LHCN-M2 (cell line): Measurements from ENCODE around the gene TSEN34. TPM values are rescaled to one million over a fixed set of nuclear protein-coding genes. Genes with fewer than 3 reads are reported as not detected.

Experiments used
- DNase-seq: peaks from one replicate; pipeline ENCODE4 v3.0.0-alpha.2; 2012; ENCODE audit warnings: low read depth
- polyA plus RNA-seq: library from polyadenylated mRNA; unstranded; fragments of >200 nt; gene quantifications from one replicate; pipeline ENCODE4 v1.2.1, GENCODE V29; 2012; ENCODE audit warnings: missing spikeins
- total RNA-seq: library from RNA; depleted of rRNA; stranded (reverse); fragments of >200 nt; gene quantifications from 2 replicates; pipeline ENCODE4 v1.2.3, GENCODE V29; 2014; rRNA removed

TSEN34 gene
- total RNA-seq = 162 and 168 TPM in 2 replicates
- polyA plus RNA-seq = 69.5 TPM

DNA sequence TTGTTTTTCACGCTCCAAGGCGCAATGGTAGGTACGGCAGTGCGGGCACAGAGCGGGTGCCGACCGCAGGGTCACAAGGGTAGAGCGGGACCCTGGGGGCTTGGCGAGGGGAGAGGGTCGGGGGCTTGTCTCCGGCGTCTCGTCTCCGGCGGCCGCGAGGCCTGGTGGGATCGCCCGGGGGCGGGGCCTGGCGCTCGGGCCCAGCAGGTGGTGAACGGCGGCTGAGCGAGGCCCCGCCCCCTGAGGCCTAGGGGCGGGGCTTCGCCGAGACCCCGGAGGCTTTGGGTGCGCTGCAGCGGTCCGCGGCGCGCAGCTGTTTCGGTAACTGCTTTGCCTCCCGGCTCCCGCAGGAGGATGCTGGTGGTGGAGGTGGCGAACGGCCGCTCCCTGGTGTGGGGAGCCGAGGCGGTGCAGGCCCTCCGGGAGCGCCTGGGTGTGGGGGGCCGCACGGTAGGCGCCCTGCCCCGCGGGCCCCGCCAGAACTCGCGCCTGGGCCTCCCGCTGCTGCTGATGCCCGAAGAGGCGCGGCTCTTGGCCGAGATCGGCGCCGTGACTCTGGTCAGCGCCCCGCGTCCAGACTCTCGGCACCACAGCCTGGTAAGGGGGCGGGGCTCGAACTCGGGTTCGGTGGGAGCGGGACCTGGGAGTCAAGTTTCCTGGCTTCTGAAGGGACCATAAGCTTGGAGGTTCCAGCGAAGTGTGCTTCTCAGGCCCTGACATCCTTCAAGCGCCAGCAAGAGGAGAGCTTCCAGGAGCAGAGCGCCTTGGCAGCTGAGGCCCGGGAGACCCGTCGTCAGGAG, at the start of gene TSEN34:
Gene TSEN34, plus strand, starts transcription at position 298 of the 800 bp plus-strand sequence. Its CDS starts 57 bp downstream, at position 355.
- peak; percentile 81 for DNase-seq

DNA sequence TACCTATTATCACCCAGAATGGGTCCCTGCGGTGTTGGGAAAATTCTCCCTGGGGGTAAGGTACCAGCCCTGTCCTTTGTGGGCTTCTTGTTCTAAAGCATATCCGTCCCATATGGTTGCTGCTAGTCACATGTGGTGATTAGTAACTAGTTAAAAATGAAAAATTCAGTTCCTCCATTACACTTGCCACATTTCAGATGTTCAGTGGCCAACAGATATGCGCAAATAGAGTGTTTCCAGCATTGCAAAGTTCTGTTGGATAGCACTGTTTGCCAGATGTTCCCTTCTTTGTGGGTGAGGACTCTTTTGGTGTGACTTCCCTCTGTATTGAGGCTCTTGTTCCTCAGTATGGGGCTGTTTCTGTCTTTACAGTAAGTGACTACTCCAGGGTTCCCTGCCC, 49.8 kb upstream of the TSEN34 start:
- DNase-seq = no peak

DNA sequence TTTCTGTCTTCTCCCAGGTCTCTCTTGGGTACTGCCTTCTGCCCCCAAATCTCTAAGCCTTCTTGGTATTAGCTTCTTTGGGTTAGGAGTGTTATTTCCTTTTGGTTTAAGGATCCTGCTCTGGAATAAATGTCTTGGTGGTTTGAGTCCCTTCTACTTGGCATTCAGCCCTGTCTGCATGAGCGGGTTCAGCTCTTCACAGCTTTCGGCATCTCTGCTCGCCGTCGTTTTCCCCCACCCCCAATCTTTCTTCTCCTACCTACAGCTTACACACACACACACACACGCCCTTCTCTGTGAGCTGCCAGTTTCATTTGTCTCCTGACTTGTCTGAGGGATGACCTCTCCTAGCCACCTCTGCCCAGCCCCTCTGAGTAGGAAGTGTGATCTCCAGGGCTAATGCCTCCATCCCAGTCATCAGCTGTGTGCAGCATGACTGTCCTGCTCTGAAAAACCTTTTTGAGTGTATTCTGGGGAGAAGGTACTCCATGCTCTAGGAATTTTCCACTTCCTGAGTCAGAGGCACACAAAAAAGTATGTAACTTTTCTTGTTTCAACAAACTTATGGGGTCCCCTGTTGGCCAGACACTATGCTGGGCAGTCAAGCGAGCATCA, 48.8 kb upstream of the TSEN34 start:
- DNase-seq = no peak

DNA sequence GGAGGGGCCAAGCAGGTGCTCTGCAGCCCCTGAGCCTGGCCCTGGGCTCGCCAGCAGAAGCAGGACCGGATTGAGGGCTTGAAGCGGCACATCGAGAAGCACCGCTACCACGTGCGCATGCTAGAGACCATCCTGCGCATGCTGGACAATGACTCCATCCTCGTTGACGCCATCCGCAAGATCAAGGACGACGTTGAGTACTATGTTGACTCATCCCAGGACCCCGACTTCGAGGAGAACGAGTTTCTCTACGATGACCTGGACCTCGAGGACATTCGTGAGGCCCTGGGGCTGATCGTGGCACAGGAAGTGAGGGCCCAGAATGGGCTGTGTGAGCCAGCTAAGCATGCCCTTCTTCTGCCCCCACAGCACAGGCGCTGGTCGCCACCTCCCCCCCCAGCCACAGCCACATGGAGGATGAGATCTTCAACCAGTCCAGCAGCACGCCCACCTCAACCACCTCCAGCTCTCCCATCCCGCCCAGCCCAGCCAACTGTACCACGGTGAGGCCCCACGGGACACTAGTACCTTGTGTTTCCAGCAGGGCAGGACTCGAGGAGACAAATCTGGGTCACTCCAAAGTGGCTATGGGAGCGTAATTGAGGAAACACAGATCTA, 45.5 kb upstream of the TSEN34 start:
- DNase-seq = no peak

DNA sequence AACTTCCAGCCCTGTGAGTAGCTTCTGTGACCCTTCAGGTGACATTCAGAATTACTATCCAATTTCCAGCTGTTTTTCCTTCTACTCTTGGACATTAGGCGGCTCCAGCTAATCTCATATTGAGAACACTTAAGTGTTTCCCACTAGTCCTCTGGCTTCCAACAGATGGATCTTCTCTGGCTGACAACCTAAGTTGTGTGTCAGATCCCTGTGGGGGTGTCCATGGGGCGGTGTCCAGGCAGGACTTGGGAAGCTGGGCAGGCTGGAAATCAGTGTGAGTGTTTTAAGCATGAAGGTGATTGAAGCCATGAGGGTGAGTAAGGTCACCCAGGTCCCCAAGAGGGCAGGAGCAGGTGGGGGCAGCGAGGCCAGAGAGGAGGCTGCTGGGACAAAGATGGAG, 43.4 kb upstream of the TSEN34 start:
- DNase-seq = no peak

DNA sequence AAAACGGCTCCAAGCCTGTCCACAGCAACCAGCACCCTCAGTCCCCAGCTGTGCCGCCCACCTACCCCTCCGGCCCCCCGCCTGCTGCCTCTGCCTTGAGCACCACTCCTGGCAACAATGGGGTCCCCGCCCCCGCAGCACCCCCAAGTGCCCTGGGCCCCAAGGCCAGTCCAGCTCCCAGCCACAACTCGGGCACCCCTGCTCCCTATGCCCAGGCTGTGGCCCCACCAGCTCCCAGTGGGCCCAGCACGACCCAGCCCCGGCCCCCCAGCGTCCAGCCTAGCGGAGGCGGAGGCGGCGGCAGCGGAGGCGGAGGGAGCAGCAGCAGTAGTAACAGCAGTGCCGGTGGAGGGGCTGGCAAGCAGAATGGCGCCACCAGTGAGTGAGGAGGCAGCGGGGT, 43.0 kb upstream of the TSEN34 start:
- DNase-seq = no peak

DNA sequence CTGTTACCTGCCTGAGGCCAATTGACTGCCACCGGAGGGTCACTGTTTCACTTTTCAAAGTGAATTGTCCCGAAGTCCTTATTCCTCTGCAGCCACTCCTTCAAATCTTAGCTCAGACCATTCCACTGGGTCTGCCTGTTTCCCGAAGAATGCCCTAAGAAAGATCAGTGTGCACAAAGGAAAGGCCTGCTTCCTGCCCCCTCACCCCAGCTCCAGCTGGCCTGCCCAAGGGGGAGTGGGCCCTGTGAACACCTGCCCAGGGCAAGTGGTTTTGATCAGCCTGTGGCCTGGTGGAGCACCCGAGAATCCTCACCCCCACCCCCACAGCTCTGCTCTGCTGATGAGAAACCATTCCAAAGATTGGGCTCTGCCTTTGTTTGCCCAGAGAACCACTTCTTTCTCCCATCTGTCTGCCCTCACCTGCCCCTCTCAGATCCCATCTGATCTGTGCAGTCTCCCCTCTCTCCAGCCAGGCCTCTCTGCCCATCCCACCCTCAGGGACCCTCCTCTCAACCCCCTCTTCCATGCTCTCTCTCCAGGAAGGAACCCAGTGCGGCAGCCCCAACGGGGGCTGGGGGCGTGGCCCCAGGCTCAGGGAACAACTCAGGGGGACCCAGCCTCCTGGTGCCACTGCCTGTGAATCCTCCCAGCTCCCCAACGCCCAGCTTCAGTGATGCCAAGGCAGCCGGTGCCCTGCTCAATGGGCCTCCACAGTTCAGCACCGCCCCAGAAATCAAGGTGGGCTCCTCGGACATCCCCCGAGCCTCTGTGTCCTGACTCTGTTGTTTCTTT, 41.9 kb upstream of the TSEN34 start:
- no peak for DNase-seq

DNA sequence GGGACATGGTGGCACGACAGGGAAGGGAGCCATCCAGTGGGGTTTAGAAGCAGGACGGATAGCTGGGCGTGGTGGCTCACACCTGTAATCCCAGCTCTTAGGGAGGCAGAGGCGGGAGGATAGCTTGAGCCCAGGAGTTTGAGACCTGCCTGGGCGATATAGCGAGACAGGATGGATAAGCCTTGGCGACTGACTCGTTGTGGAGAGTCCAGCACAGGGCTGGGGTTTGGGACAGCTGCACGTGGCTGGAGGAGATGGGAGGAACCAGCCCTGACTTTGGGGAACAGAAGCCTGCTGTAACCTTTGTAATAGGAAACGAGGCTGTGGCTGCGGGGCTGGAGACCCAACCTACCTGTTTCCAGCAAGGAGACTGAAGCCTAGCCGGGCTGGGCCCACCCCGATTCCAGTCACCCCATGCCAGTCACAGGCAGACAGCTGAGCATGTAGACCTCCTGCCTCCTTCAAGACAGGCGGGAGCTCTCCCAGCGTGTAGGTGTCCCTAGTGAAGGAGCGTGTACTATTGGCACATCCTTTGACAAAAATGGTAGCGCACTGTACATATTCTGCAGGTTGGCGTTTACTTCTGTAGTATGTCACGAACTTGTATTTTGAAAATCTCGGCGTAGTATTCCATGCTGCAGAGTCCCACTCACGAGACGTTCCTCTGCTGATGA, 39.6 kb upstream of the TSEN34 start:
- DNase-seq = no peak

DNA sequence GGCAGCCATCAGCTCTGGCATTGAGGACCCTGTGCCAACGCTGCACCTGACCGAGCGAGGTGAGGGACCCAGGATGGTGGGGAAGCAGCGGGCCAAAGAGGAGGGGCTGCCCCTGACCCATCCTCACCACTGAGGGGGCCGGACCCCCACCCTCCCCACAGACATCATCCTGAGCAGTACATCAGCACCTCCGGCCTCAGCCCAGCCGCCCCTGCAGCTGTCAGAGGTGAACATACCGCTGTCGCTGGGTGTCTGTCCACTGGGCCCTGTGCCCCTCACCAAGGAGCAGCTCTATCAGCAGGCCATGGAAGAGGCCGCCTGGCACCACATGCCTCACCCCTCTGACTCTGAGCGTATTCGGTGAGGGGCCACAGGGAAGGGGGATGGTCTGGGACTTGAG, 38.8 kb upstream of the TSEN34 start:
- no peak for DNase-seq

DNA sequence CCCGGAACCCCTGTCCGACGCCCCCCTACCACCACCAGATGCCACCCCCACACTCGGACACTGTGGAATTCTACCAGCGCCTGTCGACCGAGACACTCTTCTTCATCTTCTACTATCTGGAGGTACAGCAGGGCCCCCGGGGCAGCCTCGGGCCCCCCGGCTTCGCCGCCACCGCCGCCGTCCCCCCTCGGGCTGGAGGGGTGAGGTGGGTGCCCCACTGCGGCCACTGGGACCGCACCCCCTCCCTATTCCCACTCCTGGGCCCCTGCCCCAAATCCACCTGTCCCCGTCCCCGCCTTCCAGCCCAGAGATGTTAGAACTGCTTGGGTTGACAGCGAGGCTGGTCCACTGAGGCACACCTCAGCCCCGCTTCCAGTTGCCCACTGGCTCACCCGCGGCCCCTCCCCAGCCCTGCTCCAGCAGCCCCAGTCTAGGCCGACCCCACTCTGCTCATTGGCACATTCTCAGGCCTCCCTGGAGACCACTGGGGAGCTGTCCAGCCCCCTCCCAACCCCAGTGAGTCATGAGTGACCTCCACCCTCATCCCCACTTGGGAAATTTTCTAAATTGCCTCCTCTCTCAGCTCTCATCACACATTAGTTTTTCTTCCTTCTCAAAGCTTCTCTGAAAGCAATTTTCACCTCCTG, 38.1 kb upstream of the TSEN34 start:
- DNase-seq = no peak

DNA sequence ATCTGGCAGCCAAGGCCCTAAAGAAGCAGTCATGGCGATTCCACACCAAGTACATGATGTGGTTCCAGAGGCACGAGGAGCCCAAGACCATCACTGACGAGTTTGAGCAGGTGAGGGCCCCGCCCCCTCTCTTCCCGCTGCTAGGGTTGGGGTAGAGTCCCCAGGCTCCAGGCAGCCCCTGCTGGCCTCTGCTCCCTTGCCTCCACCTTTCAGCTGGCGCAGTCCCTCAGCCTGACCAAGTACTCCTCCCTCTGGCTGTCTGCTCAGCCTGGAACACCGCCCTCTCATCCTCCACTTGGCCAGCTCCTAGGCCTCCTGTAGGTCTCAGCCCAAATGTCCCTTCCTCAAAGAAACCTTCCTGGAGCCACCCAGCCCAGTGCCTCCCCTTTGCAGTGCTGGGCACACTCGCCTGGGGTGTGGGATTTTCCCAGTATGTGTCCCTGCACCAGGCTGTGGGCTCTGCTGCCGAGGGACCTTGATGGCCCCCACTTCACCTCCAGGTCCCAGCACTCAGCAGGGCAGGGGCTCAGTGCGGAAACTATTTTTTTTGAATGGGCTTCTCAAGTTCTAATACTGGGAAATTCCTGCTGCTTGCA, 37.3 kb upstream of the TSEN34 start:
- DNase-seq = peak; percentile 68

DNA sequence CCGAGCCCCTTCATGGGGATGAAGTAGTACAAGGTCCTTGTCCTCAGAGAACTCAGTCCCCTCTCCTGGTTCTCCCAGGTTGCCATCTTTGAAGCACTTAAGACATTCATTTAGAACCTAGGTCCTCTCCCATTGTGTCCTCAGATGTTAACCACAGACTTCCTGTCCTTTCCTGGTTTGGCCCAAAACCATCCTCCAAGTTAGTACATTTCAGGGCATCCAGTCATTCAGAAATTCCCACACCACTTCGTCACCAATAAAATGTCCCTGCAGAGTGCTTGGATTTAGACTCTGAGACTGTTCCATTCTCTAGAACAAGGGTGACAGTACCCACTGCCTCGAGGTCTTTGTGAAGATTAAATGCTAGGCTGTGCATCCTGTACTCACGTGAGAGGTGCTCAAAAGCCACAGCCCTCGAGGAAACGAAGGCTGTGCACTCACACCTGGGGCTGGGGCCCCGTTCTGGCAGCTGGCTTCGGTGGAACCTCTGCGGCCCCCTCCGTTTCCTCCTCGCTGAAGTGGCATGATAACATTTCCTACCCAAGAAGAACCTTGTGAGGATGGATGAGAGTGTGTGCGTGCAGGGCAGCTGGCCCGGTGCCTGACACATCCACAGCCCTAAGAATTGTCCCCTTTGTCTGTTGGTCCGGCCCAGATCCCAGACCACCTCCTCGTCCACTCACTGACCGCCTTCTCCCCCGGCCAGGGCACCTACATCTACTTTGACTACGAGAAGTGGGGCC, 36.3 kb upstream of the TSEN34 start:
- DNase-seq = peak; percentile 74

DNA sequence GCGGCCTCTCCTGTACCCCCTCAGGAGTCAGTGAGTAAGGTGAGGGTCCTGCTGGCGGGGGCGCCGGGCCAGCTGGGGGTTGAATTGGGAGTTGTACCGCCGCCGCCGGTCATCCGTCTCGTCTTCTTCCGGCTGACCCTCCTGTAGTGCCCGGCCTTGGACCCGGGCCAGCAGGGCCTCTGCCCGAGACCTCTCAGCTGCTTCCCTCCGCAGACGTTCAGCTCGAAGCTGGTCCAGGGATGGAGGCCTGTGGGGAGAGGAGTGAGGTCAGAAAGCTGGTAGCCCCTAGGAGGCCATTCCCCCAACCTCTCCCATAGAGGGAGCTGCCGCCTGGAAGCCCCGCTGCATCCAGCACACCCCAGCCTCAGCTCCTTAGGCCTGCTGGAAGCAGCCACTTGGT, 35.4 kb upstream of the TSEN34 start:
- DNase-seq = no peak

DNA sequence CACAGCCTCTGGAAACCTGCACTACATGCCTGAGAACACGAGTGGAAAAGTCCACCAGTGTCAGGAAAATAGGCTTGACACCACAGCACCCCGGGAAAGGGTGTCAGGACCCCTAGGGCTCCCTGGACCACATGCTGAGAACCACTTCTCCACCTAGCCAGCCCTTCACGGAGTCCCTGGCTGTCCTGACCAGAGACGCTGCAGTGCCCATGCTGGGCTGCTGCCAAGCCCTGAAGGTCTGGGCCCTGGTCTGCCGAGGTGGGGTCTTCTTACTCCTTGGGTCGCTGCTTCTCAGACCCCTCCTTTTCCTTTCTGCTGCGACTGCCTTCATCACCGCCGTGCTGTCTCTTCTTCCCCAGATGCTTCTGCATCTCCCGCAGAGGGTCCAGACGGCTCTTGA, 34.6 kb upstream of the TSEN34 start:
- DNase-seq = no peak

DNA sequence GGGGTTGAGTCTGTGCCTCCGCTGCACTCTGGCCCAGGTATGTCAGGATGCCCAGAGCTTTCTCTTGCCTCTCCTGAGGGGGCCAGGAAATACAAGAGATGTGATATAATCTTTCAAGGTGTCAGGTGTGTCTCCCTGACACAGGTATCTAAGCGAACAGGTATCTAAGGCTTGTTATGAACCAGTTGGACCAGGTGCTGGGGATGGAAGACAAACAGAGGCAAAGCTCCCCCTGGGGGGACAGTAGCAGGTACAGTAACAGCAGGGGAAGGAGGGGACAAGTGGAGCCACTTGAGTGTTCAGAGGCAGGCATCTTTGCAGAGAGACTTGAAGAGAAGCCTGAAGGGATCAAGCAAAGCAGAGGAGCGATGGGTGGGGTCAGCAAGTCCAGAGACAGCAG, 34.2 kb upstream of the TSEN34 start:
- no peak for DNase-seq

DNA sequence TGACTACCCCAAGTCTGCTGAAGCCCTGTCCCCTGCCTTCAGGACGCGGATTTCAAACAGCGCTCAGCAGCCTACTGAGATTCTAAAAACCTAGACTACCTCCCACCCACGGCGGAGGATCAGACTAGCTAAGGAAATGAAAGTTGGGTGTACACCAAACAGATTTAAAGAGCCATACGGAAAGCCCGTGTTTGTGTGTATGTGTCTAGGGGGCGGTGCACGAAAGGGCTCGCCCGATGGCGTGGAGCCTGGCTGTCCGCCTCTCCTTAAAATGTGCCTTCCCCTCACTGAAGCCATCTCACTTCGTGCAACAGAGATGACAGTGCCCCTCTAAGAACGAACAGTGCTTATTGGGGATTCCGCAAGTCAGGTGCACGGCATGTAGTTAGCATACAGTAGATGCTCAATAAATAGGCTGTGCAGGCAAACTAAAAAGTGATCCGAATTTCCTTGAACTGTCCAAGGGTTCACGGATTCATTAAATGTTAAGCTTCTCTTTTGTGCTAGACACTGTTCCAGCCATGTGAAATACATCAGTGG, 32.2 kb upstream of the TSEN34 start:
- DNase-seq = no peak

DNA sequence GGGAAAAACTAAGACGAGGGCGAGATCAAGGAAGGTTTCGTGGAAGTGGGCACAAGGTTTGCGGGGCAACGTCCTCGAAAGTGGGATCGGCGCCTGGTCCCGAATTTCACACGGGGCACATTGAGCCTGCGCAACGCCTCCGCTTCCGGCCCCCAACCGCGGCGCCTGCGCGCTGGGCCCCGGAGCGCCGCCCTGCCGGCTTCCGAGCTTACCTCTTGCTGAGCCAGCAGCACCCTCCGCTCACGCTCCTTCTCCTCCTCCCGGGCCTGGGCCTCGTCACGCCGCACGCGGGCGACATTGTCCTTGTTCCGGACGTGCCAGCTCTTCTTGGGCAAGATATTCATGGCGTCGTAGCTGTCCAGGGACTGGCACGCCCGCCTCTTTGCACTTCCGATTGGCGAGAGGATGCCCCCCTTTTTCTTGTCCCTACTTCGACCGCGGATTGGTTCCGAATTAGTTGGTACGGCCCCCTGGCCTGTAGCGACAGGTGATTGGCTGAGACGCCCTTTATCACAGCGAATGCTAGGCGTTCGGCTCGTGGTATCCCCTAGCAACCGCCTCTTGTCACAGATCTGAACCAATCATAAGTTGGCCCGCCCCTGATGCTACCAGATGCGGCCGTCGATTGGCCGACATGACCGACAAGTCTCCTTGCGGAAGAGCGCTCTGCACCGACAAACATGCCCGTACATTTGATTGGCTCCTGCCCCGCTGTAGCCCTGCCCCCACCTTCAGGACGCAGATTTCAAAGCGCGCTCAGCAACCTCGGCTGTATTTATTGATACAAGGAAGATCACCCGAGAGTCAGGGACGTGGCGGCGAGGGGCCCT, 31.5 kb upstream of the TSEN34 start, which contains the start of gene LENG1:
Gene LENG1, minus strand, starts transcription at position 370 of the 830 bp plus-strand sequence. Its CDS starts 26 bp downstream, at position 344.
- DNase-seq = peak; percentile 100

DNA sequence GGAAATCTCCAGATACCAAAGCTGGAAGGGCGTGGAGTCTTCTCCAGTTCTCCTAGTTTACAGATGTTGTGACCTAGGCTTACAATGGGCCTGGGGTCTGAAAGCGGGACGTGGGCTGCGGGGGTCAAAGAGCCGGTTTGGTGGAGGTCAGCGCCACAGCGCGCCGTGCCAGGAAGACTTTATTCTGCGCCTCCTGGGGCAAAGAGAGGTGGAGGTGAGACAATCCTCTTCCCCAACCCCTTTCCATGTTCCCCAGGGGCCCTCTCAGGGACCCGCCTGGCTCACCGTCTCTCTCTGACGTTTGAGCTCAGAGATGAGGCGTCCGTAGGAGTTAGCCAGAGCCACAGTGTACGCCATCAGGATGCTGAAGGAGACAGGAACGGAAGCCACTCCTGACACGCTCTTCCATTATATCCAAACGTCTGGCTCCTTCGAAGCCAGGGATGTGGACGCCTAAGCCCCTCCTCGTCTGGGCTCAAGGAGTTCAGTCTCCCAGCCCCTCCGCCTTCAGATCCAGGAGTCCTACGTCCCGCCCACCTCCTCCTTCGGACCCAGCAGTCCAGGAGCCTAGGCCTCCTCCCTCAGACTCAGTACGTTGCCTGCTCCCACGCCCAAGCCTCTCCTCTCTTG, 30.8 kb upstream of the TSEN34 start:
- no peak for DNase-seq
